K562 (cell line): ENCODE data around the gene UTS2R. TPM values are rescaled to one million over a fixed set of nuclear protein-coding genes. Genes with fewer than 3 reads are reported as not detected.

Source experiments
- ATAC-seq: fragments of 200-7000 bp; cut with Tn5 transposase; 3 replicates; pipeline ENCODE4 v1.9.1; 2020; ENCODE audit warnings: moderate library complexity
- BruUV-seq: library from RNA; stranded (reverse); fragments of 400-500 nt; replicated peaks from 2 replicates; lab custom pipeline; 2021; lab: Mats Ljungman, UMichigan
- CTCF ChIA-PET: fragments of 300-600 bp; formaldehyde crosslinking; extraction: SDS; loops from one replicate; lab custom pipeline; 2021; ENCODE audit warnings: low intra/inter-chr PET ratio; lab: Yijun Ruan, JAX
- POLR2A ChIA-PET: fragments of 300-600, 350-650 bp; sonication (Branson Sonifier 250); formaldehyde crosslinking; extraction: SDS; loops from one replicate; lab custom pipeline; 2021; ENCODE audit warnings: antibody characterized with exemption, inconsistent platforms; lab: Yijun Ruan, JAX
- DNase-seq, 4 experiments: peaks; one replicate each; pipeline versions ENCODE4 v3.0.0 to v3.0.0-alpha.2; 2011 to 2018; ENCODE audit warnings: low spot score in 3 of 4, mixed read lengths in 3 of 4; ENCODE audit errors: extremely low read depth in 1 of 4
- FAIRE-seq: peaks from 2 replicates; lab custom pipeline; 2011; peaks lifted over from hg19 to GRCh38; lab: Jason Lieb, UNC
- H2AFZ ChIP-seq: 2 replicates; pipeline ENCODE4 v1.6.0; 2011; ENCODE audit warnings: low read depth, low read length, control low read depth, inconsistent platforms
- H3K27ac ChIP-seq: fragments of 200-600 bp; 3 replicates; pipeline ENCODE4 v1.8.0; 2011; ENCODE audit warnings: low read depth, mild to moderate bottlenecking, control low read depth, inconsistent platforms, low read length, moderate library complexity, mixed read lengths; ENCODE audit errors: extremely low read depth
- H3K27me3 ChIP-seq, 2 experiments: fragments of 300-600 bp in 1 of 2; 2 replicates in 1 of 2; 3 replicates in 1 of 2; pipeline versions ENCODE4 v1.6.0 to v1.8.0; 2011; ENCODE audit warnings: inconsistent platforms in 2 of 2, low read length in 2 of 2, mild to moderate bottlenecking in 1 of 2, mixed read lengths in 1 of 2, moderate library complexity in 1 of 2; ENCODE audit not compliant: control insufficient read depth in 2 of 2, insufficient read depth in 2 of 2
- H3K36me3 ChIP-seq: fragments of 300-600 bp; 3 replicates; pipeline ENCODE4 v1.8.0; 2011; ENCODE audit warnings: mild to moderate bottlenecking, low read length, inconsistent platforms; ENCODE audit not compliant: control insufficient read depth, insufficient read depth
- H3K4me1 ChIP-seq, 2 experiments: fragments of 200-600 bp in 1 of 2; replicated peaks in 1 of 2; 2 replicates in 1 of 2; 3 replicates in 1 of 2; pipeline versions ENCODE4 v1.5.1 to v1.8.0; 2011; ENCODE audit warnings: inconsistent platforms in 2 of 2, low read length in 2 of 2, mild to moderate bottlenecking in 1 of 2, mixed read lengths in 1 of 2, moderate library complexity in 1 of 2; ENCODE audit not compliant: control insufficient read depth in 2 of 2, insufficient read depth in 2 of 2
- H3K4me2 ChIP-seq: 2 replicates; pipeline ENCODE4 v1.6.1; 2011; ENCODE audit warnings: low read length, control low read depth, inconsistent platforms, mixed read lengths; ENCODE audit not compliant: insufficient read depth
- H3K4me3 ChIP-seq: fragments of 200-600 bp; sonication (generic), shearing (Covaris generic); 2 replicates; pipeline ENCODE4 v1.5.1; 2016; ENCODE audit warnings: control low read depth, inconsistent platforms
- H3K79me2 ChIP-seq: fragments of 200-600 bp; 3 replicates; pipeline ENCODE4 v1.8.0; 2011; ENCODE audit warnings: low read length, inconsistent platforms; ENCODE audit not compliant: control insufficient read depth, insufficient read depth
- H3K9ac ChIP-seq, 2 experiments: 2 replicates each; pipeline versions ENCODE4 v1.6.0 to v1.6.1; 2011; ENCODE audit warnings: low read depth in 2 of 2, low read length in 2 of 2, control low read depth in 1 of 2, inconsistent platforms in 1 of 2, mild to moderate bottlenecking in 1 of 2, mixed read lengths in 1 of 2; ENCODE audit not compliant: insufficient read depth in 1 of 2
- H3K9me1 ChIP-seq: one replicate; pipeline ENCODE4 v1.6.0; 2011; ENCODE audit warnings: inconsistent platforms, mild to moderate bottlenecking, low read length, moderate library complexity; ENCODE audit not compliant: control insufficient read depth, insufficient read depth
- H3K9me3 ChIP-seq: replicated peaks from 2 replicates; pipeline ENCODE4 v1.5.1; 2011; ENCODE audit warnings: low read depth, low read length, inconsistent platforms; ENCODE audit not compliant: control insufficient read depth, insufficient read depth
- H4K20me1 ChIP-seq: replicated peaks from 2 replicates; pipeline ENCODE4 v1.6.1; 2011; ENCODE audit warnings: low read length, inconsistent platforms, mixed read lengths; ENCODE audit not compliant: control insufficient read depth, insufficient read depth
- CEBPZ ChIP-seq: fragments of 150-350 bp; IDR thresholded peaks from 2 replicates; pipeline ENCODE4 v1.6.1; 2014; ENCODE audit warnings: low read depth, mild to moderate bottlenecking, low read length, borderline replicate concordance
- CHD2 ChIP-seq: IDR thresholded peaks from 2 replicates; pipeline ENCODE4 v1.6.1; 2011; ENCODE audit warnings: low read depth, low read length
- ELF2 ChIP-seq: fragments of 250-450 bp; sonication (Bioruptor Pico); IDR thresholded peaks from 2 replicates; pipeline ENCODE4 v1.5.0; 2021; ENCODE audit warnings: mild to moderate bottlenecking
- MAZ ChIP-seq, 2 experiments: fragments of 450-650 bp in 1 of 2; sonication (generic) in 1 of 2; formaldehyde crosslinking; IDR thresholded peaks in 1 of 2; conservative IDR thresholded peaks in 1 of 2; 2 replicates each; pipeline versions ENCODE4 v1.4.0 to v1.5.0; 2020; ENCODE audit warnings: mild to moderate bottlenecking in 1 of 2, missing genetic modification reagents in 1 of 2
- NR2F6 ChIP-seq: fragments of 450-650 bp; formaldehyde crosslinking; IDR thresholded peaks from 2 replicates; pipeline ENCODE4 v1.4.0; 2020; ENCODE audit warnings: mild to moderate bottlenecking
- ZNF175 ChIP-seq: fragments of 200-800 bp; sonication (Bioruptor generic); IDR thresholded peaks from 2 replicates; pipeline ENCODE4 v1.6.1; 2016; ENCODE audit warnings: low read depth, mild to moderate bottlenecking, missing genetic modification characterization, missing compliant biosample characterization
- ZNF431 ChIP-seq: sonication (generic); formaldehyde crosslinking; IDR thresholded peaks from 2 replicates; pipeline ENCODE4 v1.8.0; 2022; ENCODE audit warnings: mild to moderate bottlenecking, missing genetic modification reagents
- WGBS: fragments of 100-300 bp; shearing (Covaris generic); methylation state at CpG from one replicate; pipeline ENCODE4 v1.1.6; 2016; ENCODE audit warnings: low coverage, mixed read lengths; ENCODE audit not compliant: insufficient coverage; ENCODE audit errors: missing lambda C conversion rate; 5-methylcytosine and 5-hydroxymethylcytosine counted together
- in situ Hi-C: fragments of 300-500 bp; cut with MboI; formaldehyde crosslinking; loops from 4 replicates; pipeline ENCODE4 v1.15.0; 2018; ENCODE audit warnings: inconsistent platforms, mixed read lengths
- intact Hi-C: fragments of 100-400 bp; cut with micrococcal nuclease; formaldehyde crosslinking; loops from 2 replicates; pipeline ENCODE4 v1.14.2; 2022
- polyA plus RNA-seq, 8 experiments: library from polyadenylated mRNA; depleted of rRNA in 4 of 8; stranded (reverse) in 5 of 8; unstranded in 3 of 8; fragments of >200 nt; fragmentation: Nextera tagmentation in 2 of 8; fragmentation: Illumina TruSeq in 1 of 8; extraction: Ambion mirVana in 2 of 8; extraction: Trizol in 1 of 8; gene quantifications; 2 replicates each; pipeline versions ENCODE4 v1.2.1 to v1.2.3, GENCODE V29; 2011 to 2014; ENCODE audit warnings: inconsistent platforms in 1 of 8, missing spikeins in 1 of 8
- total RNA-seq, 7 experiments: library from RNA; depleted of rRNA in 6 of 7; stranded (reverse); fragments of >200 nt in 6 of 7; fragmentation: Illumina TruSeq in 2 of 7; extraction: Trizol in 2 of 7; gene quantifications; 2 replicates each; pipeline versions ENCODE4 v1.2.1 to v1.2.3, GENCODE V29; 2011 to 2021; ENCODE audit warnings: low replicate concordance in 1 of 7
- TF ChIP-seq, protein P1 (sequence below): fragments of 250-450 bp; sonication (Bioruptor Pico); IDR thresholded peaks from 2 replicates; pipeline ENCODE4 v1.4.0; 2020; ENCODE audit warnings: mild to moderate bottlenecking, moderate library complexity

UTS2R gene
- total and polyA plus RNA-seq, 9 of the 15 experiments (the other 6 are each of a cell fraction or from before 2014, with no cell fraction given) = 0.22 TPM; not detected in 8

DNA sequence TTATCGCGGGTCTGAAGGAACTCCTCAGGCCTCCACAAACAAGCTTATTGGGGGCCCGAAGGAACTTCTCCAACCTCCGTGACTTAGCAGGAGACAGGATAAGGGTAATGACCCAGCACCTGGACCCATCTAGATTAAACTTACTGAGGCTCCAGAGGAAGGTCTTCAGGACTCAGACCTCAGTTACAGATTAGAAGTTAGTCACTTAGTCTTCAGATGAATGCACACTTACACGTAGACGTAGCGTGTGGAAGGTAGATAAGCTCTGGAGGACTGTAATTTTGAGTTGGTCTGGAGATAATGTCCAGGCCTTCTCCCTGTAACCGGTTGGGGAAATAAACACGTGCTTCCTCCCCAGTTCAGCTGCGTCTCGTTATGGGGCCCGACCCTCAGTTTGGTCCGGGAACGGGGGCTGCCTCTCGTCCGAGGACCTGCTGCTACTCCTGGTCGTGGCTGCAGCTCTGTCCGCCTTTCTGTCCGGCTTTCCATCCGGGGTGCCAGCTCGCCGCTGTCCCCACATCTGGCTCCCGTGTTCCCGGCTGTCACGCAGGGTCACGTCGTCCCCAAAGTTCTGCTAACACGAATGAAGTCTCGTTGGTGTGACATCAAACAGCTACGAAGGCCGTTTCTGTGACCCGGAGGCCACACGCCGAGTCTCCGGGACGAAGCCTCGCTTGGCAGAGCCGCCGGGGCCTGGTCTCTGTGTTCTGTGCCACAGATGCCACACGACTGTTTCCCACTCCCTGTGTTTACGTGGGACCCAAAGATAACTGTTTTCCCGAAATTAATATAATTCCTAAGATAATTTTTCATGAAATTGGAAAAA lies 26.2 kb upstream of the UTS2R start:
- in situ Hi-C loops = no loop called here
- Histone ChIP-seq H3K79me2 (no peaks in the 10 kb centered on the region), H4K20me1 (no peaks in the 10 kb centered on the region), H3K27ac (peak overlapping the region; percentile 98), H3K9ac (peak overlapping the region; percentile 81 to 89), H3K9me1 (no peaks in the 10 kb centered on the region), H3K4me1 (peaks cover 44 to 74% of the 10 kb centered on the region in 2 experiments), H3K4me3 (no peak overlapping the region), H3K27me3 (no peaks in the 10 kb centered on the region), H2AFZ (peak overlapping the region; percentile 86), H3K9me3 (peaks cover 4% of the 10 kb centered on the region), H3K36me3 (no peaks in the 10 kb centered on the region), H3K4me2 (peak overlapping the region; percentile 57)
- ATAC-seq (peak; percentile 89), DNase-seq (peak; percentile 51 to 96 (median 70)), FAIRE-seq (peak; percentile 99)
- POLR2A ChIA-PET = interaction anchor here (0.7 to 2.0 kb wide), 14 partner anchors 9 to 133 kb away, joined by 3 to 8 read pairs (median 4); partner anchors contain the start of gene CCDC57
- BruUV-seq = no TSS peak
- 20% methylated on average over 41 of the region's 42 CpGs for WGBS
- intact Hi-C loops = loop anchor here (10.0 kb wide), 1 partner anchor 311 kb away; the partner anchor contains the start of genes DCXR and RAC3
- CTCF ChIA-PET = no interaction called here
- TF ChIP-seq ZNF431 (CRISPR knock-in tag) (no peak), ZNF175 (CRISPR knock-in tag) (peak; percentile 92; the same call in 1 of the 2 replicates), CHD2 (no peak), NR2F6 (no peak), MAZ (CRISPR knock-in tag; conservative IDR thresholded peaks at IDR 0.05 in 1 of 2, IDR thresholded peaks at IDR 0.05 in 1 of 2) (peak; percentile 62 to 81), CEBPZ (no peak), ELF2 (CRISPR knock-in tag) (no peak)
- TF ChIP-seq, protein P1, sequence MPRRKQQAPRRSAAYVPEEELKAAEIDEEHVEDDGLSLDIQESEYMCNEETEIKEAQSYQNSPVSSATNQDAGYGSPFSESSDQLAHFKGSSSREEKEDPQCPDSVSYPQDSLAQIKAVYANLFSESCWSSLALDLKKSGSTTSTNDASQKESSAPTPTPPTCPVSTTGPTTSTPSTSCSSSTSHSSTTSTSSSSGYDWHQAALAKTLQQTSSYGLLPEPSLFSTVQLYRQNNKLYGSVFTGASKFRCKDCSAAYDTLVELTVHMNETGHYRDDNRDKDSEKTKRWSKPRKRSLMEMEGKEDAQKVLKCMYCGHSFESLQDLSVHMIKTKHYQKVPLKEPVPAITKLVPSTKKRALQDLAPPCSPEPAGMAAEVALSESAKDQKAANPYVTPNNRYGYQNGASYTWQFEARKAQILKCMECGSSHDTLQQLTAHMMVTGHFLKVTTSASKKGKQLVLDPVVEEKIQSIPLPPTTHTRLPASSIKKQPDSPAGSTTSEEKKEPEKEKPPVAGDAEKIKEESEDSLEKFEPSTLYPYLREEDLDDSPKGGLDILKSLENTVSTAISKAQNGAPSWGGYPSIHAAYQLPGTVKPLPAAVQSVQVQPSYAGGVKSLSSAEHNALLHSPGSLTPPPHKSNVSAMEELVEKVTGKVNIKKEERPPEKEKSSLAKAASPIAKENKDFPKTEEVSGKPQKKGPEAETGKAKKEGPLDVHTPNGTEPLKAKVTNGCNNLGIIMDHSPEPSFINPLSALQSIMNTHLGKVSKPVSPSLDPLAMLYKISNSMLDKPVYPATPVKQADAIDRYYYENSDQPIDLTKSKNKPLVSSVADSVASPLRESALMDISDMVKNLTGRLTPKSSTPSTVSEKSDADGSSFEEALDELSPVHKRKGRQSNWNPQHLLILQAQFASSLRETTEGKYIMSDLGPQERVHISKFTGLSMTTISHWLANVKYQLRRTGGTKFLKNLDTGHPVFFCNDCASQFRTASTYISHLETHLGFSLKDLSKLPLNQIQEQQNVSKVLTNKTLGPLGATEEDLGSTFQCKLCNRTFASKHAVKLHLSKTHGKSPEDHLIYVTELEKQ (CRISPR knock-in tag) = peak; percentile 69; the same call in 1 of the 2 replicates
